HL-60/S4 treated with phorbol 12-myristate 13-acetate at 8.2 ng/mL for 4 days and 3 days (cell line): ENCODE measurements around the gene CA4.
"Not testable (repeated sequence)": the region's sequence is repeated elsewhere in the genome, so short reads cannot be mapped to it uniquely, and the experiment has no call there.

ENCODE experiments used
- in situ Hi-C: fragments of 300-500 bp; cut with MboI; formaldehyde crosslinking; loops from 2 replicates; pipeline ENCODE4 v1.15.0; 2022; ENCODE audit warnings: low sequenced_read_pairs

The CA4 gene

GRCh38 chr17:60171753-60172079, 21.9 kb downstream of the CA4 start:
- in situ Hi-C loops = no loop called here

GRCh38 chr17:60173304-60173819, 23.6 kb downstream of the CA4 start:
- in situ Hi-C loops = no loop called here

DNA sequence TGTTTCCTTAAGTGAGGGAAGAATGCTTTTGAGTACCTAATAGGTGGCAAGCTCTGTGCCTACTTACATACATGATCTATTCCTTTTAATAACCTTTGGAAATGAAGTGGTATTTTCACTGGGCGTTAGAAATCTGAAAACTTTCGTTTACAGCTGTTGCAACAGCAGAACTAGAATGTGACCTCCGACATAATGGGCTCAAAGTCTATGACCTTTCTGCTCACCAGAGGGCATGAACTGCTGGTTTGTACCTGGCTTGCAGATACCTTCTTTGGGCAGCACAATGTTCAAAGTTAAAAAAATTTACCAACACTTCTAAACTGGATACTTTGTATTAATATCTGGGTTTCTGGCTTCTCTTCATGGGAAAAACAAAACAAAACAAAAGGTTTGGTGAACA, 24.3 kb downstream of the CA4 start:
- in situ Hi-C loops = no loop called here

DNA sequence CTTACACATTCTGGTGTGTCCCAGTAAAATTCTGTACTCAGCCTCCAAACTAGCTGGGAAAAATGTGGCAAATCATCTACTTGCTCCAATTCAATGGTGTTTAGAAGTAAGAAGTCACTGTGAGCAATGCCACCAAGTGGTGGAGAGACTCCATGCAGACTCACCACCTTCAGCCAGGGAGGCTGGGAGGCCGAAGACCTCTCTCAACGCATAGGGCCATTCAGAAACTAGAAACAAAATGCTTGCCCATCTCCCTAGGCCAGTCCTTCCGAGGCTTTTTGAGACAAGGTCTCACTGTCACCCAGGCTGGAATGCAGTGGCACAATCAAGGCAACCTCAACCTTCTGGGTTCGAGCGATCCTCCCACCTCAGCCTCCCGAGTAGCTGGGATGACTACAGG, 25.0 kb downstream of the CA4 start:
- in situ Hi-C loops = not testable (repeated sequence)

GRCh38 chr17:60176763-60177162, 27.0 kb downstream of the CA4 start:
- in situ Hi-C loops = not testable (repeated sequence)

DNA sequence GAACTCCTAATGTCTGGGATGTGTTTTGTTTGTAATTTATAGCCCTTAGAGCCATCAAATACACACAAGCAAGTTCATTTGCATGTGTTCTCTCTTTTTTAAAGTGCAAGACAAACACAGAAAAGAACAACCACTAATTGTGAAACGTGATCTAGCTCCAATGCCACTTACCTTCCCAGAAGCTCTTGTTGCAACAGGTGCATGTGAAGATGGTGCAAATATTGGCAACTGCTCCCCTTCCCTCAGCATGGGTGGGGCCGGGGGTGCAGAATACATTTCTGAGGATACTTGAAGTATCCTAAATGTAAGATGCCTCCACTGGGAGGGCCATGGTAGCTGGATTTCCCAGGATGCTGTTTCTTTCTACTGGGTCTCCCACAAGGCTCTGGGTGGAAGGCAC, 28.4 kb downstream of the CA4 start:
- in situ Hi-C loops = not testable (repeated sequence)

DNA sequence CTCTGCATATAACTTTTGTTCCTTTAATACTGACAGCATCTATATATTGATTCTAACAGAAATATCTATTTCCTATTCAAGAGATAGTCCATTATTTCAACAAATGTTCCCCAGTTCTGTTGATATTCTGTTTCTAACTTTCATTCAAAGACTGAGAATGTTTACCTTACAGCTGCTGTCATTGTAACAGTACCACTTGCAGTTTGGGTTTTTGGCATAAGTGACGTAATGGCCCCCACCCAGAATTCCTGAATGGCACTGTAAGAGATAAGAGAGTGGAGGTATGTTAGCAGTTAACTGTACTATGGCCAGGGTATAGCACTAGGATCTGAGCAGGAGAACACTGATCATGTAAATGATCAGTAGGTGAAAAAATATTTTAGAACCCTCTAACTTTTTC, 30.6 kb downstream of the CA4 start:
- in situ Hi-C loops = not testable (repeated sequence)

DNA sequence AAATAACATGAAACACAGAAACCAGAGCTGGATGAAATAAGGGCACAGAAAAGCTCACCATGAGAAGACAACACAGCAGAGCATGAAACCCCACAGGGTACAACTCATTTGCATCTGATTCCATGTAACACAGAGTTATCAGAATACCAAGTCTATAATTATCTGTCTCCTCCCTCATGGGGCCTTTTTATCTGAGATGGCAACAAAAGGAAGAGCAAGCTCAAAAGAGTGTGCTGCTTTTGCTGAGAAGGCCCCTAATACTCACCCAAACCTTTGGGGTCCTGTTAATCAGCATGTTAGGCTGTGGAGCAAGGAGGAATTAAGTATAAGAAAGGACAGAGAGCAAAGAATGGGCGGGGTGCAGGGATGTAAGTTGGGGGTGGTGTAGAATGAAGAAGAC, 36.6 kb downstream of the CA4 start:
- in situ Hi-C loops = not testable (repeated sequence)

DNA sequence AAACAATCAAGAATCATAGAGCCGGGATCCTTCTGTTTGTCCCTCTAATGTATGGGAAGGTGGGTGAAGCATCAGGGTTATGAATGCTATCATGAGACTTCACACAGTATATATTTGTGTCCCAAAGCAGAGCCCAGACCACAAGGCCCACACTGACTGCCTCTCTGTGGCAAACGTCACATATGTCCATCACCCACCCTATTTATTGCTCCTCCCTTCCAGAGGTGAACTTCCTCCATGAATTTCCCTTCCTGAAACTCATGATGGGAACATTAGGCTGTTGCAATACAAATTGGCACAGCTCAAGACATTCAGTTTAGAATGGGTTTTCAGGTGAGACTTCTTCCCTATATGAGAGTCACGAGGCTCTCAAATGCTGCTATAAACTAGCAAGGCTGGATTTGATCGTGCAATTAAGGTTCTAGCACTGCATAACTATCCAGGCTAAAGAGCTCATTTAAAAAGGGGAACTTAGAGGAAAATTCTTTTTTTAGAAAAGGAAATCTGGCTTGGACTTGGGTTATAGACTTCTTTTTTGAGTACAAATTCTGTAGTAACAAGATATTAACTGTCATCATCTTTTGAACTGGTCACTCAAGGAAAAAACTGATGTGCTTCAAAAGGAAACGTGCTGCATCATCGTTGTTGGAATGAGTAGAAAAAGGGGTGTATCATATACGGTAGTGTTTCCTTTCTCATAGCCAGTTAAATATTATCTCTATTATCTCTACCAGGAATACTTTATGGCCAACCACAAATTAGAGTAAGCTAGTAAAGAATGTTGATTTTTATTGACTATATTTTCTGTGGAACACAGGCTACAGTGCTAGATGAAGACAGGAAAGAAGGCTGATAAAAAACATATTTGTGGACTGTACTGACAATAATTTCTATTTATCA, 37.3 kb downstream of the CA4 start:
- in situ Hi-C loops = not testable (repeated sequence)

GRCh38 chr17:60188759-60189158, 39.0 kb downstream of the CA4 start:
- in situ Hi-C loops = no loop called here

- in situ Hi-C loops = not testable (repeated sequence)
Observed at GRCh38 chr17:60190032-60190431, 40.3 kb downstream of the CA4 start.

- in situ Hi-C loops = not testable (repeated sequence)
Observed at GRCh38 chr17:60193032-60193431, 43.3 kb downstream of the CA4 start.

- in situ Hi-C loops = no loop called here
Observed at GRCh38 chr17:60193482-60193881, 43.7 kb downstream of the CA4 start.

- in situ Hi-C loops = not testable (repeated sequence)
Observed at GRCh38 chr17:60194141-60194540, 44.4 kb downstream of the CA4 start.

GRCh38 chr17:60198630-60199029, 48.9 kb downstream of the CA4 start:
- in situ Hi-C loops = not testable (repeated sequence)

- in situ Hi-C loops = not testable (repeated sequence)
Observed at GRCh38 chr17:60205782-60206181, 56.0 kb downstream of the CA4 start.

DNA sequence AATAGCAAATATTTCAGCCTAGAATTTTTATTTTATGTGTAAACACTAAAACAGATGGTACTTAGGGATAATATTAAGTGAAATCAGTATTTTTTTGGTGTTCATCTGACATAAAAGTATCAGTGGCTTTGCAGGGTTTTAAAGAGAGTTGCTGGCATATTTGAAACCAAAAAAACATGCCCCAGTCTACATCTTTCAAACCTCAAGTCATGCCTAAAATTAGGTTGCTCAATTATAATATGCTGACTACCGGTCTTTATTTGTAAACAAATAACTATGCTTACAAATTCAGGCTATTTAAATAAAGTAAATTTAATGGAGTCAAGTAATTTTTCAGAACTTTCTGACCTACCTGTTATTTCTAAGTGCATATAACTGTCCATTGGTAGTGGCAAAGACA, 58.5 kb downstream of the CA4 start:
- in situ Hi-C loops = not testable (repeated sequence)
